Mammary epithelial cell (primary cell): ENCODE data around the gene CRISP2.

Experiments
- EZH2 ChIP-seq: IDR thresholded peaks from 2 replicates; pipeline ENCODE4 v1.6.1; 2012; ENCODE audit warnings: low read length, inconsistent platforms, borderline replicate concordance
- TF ChIP-seq, protein P1 (sequence below), 2 donors: IDR thresholded peaks in 1 of 2; conservative IDR thresholded peaks in 1 of 2; 2 replicates each; pipeline ENCODE4 v1.5.1; 2011 to 2012; ENCODE audit warnings: inconsistent platforms in 2 of 2, low read length in 2 of 2, mild to moderate bottlenecking in 2 of 2, control low read depth in 1 of 2, low read depth in 1 of 2; ENCODE audit not compliant: insufficient read depth in 1 of 2; ENCODE audit errors: extremely low read depth in 1 of 2

DNA sequence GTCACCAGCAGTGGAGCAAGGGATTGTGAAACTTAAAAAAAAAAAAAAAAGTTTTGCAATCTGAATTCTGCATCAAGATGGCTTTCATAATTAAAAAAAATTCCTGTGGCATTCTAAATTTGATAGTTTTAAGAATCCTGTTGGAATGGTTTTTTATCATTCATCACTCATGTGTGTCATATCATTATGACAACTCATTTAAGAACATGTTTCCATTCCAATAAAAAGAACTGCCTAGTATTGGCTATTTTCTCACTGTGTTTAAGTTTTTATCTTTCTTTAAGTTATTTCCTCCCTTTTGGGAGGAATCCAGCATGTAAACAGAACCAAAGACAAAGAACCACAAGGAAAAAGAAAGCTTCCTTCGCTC is 50.5 kb downstream of the CRISP2 start:
- TF ChIP-seq, protein P1, sequence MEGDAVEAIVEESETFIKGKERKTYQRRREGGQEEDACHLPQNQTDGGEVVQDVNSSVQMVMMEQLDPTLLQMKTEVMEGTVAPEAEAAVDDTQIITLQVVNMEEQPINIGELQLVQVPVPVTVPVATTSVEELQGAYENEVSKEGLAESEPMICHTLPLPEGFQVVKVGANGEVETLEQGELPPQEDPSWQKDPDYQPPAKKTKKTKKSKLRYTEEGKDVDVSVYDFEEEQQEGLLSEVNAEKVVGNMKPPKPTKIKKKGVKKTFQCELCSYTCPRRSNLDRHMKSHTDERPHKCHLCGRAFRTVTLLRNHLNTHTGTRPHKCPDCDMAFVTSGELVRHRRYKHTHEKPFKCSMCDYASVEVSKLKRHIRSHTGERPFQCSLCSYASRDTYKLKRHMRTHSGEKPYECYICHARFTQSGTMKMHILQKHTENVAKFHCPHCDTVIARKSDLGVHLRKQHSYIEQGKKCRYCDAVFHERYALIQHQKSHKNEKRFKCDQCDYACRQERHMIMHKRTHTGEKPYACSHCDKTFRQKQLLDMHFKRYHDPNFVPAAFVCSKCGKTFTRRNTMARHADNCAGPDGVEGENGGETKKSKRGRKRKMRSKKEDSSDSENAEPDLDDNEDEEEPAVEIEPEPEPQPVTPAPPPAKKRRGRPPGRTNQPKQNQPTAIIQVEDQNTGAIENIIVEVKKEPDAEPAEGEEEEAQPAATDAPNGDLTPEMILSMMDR (conservative IDR thresholded peaks at IDR 0.05 in 1 of 2, IDR thresholded peaks at IDR 0.05 in 1 of 2; ENCODE audit: extremely low read depth in 1 of 2, insufficient read depth in 1 of 2, low read depth in 1 of 2, low read length in 2 of 2) = no peak
- no peak for TF ChIP-seq EZH2
